SK-N-SH (cell line): ENCODE data around the gene BRCA1. TPM values are rescaled to one million over a fixed set of nuclear protein-coding genes. Genes with fewer than 3 reads are reported as not detected.

Experiments
- CTCF ChIA-PET: fragments of 300-600, 350-600 bp; formaldehyde crosslinking; extraction: SDS; loops from one replicate; lab custom pipeline; 2021; lab: Yijun Ruan, JAX
- POLR2A ChIA-PET: fragments of 350-600 bp; sonication (Branson Sonifier 250); formaldehyde crosslinking; extraction: SDS; loops from one replicate; lab custom pipeline; 2020; ENCODE audit warnings: antibody characterized with exemption, inconsistent platforms; lab: Yijun Ruan, JAX
- DNase-seq: peaks from one replicate; pipeline ENCODE4 v3.0.0; 2012
- H2AFZ ChIP-seq: fragments of 200-600 bp; sonication (generic); 2 replicates; pipeline ENCODE4 v1.8.1; 2016; ENCODE audit warnings: antibody characterized with exemption, mild to moderate bottlenecking, low read depth
- H3F3A ChIP-seq: fragments of 200-600 bp; sonication (generic); replicated peaks from 2 replicates; pipeline ENCODE3; 2016; ENCODE audit warnings: antibody characterized with exemption, mild to moderate bottlenecking; ENCODE audit not compliant: insufficient read depth
- H3K27ac ChIP-seq, 2 experiments: fragments of 200-500 bp in 1 of 2; fragments of 200-600 bp in 1 of 2; sonication (Bioruptor generic) in 1 of 2; sonication (generic), shearing (Covaris generic) in 1 of 2; 2 replicates each; pipeline versions ENCODE4 v1.5.1 to v1.6.1; 2014 to 2016; ENCODE audit warnings: low read depth in 2 of 2, inconsistent platforms in 1 of 2, low read length in 1 of 2, mild to moderate bottlenecking in 1 of 2, mixed read lengths in 1 of 2
- H3K27me3 ChIP-seq: fragments of 200-600 bp; sonication (generic), shearing (Covaris generic); 2 replicates; pipeline ENCODE4 v1.6.1; 2016; ENCODE audit warnings: mixed run types; ENCODE audit not compliant: insufficient read depth
- H3K36me3 ChIP-seq, 2 experiments: fragments of 200-500 bp in 1 of 2; fragments of 200-600 bp in 1 of 2; sonication (Bioruptor generic) in 1 of 2; sonication (generic) in 1 of 2; replicated peaks in 1 of 2; 2 replicates each; pipeline versions ENCODE3 to v1.5.1; 2014 to 2016; ENCODE audit warnings: low read length in 1 of 2, mild to moderate bottlenecking in 1 of 2; ENCODE audit not compliant: insufficient read depth in 2 of 2, control insufficient read depth in 1 of 2
- H3K4me1 ChIP-seq, 2 experiments: fragments of 200-500 bp in 1 of 2; fragments of 200-600 bp in 1 of 2; sonication (Bioruptor generic) in 1 of 2; sonication (generic), shearing (Covaris generic) in 1 of 2; 2 replicates each; pipeline versions ENCODE4 v1.5.1 to v1.6.1; 2014 to 2016; ENCODE audit warnings: low read depth in 1 of 2, low read length in 1 of 2, mixed run types in 1 of 2; ENCODE audit not compliant: insufficient read depth in 2 of 2, control insufficient read depth in 1 of 2
- H3K4me2 ChIP-seq: fragments of 200-600 bp; sonication (generic), shearing (Covaris generic); 2 replicates; pipeline ENCODE4 v1.6.1; 2017; ENCODE audit warnings: mixed run types
- H3K4me3 ChIP-seq, 2 experiments: fragments of 200-500 bp in 1 of 2; fragments of 200-600 bp in 1 of 2; sonication (Bioruptor generic) in 1 of 2; sonication (generic), shearing (Covaris generic) in 1 of 2; 2 replicates each; pipeline versions ENCODE4 v1.5.1 to v1.8.1; 2014 to 2016; ENCODE audit warnings: low read depth in 2 of 2, inconsistent platforms in 1 of 2, low read length in 1 of 2, mild to moderate bottlenecking in 1 of 2, mixed read lengths in 1 of 2, moderate library complexity in 1 of 2
- H3K79me2 ChIP-seq: fragments of 200-600 bp; sonication (generic); 2 replicates; pipeline ENCODE4 v1.8.1; 2017; ENCODE audit warnings: mild to moderate bottlenecking; ENCODE audit not compliant: insufficient read depth
- H3K9ac ChIP-seq: fragments of 200-600 bp; sonication (generic); 2 replicates; pipeline ENCODE4 v1.6.1; 2017; ENCODE audit warnings: mixed run types
- H3K9me2 ChIP-seq: fragments of 200-600 bp; sonication (generic); 2 replicates; pipeline ENCODE4 v1.6.1; 2017; ENCODE audit warnings: mixed run types
- H3K9me3 ChIP-seq: fragments of 200-600 bp; sonication (generic); 2 replicates; pipeline ENCODE4 v1.6.1; 2017; ENCODE audit warnings: mixed run types, mild to moderate bottlenecking, moderate library complexity
- H4K20me1 ChIP-seq: fragments of 200-600 bp; sonication (generic); 2 replicates; pipeline ENCODE4 v1.6.1; 2017; ENCODE audit warnings: mild to moderate bottlenecking, mixed run types; ENCODE audit not compliant: insufficient read depth
- CHD2 ChIP-seq: fragments of 150-350 bp; IDR thresholded peaks from 2 replicates; pipeline ENCODE4 v1.6.1; 2018; ENCODE audit warnings: low read length; ENCODE audit not compliant: partially characterized antibody
- ELF1 ChIP-seq: IDR thresholded peaks from 2 replicates; pipeline ENCODE4 v1.4.0; 2012
- EZH2phosphoT487 ChIP-seq: fragments of 200-600 bp; sonication (generic); IDR thresholded peaks from 2 replicates; pipeline ENCODE4 v1.6.1; 2017; ENCODE audit warnings: low read depth, mixed run types, mild to moderate bottlenecking, antibody characterized with exemption, moderate library complexity, borderline replicate concordance
- GABPA ChIP-seq: IDR thresholded peaks from 2 replicates; pipeline ENCODE4 v1.4.0; 2012; ENCODE audit warnings: low read depth, mild to moderate bottlenecking
- GATA2 ChIP-seq: sonication (generic); formaldehyde crosslinking; IDR thresholded peaks from 2 replicates; pipeline ENCODE4 v1.5.0; 2020; ENCODE audit warnings: mild to moderate bottlenecking, missing genetic modification reagents
- JUND ChIP-seq: IDR thresholded peaks from 2 replicates; pipeline ENCODE4 v1.4.0; 2012
- MEF2A ChIP-seq: IDR thresholded peaks from 2 replicates; pipeline ENCODE4 v1.4.0; 2012; ENCODE audit warnings: low read depth, borderline replicate concordance
- MXI1 ChIP-seq: IDR thresholded peaks from 2 replicates; pipeline ENCODE4 v1.6.1; 2012; ENCODE audit warnings: mild to moderate bottlenecking, low read depth, low read length, improper control_type of control experiment
- NFIC ChIP-seq: IDR thresholded peaks from 2 replicates; pipeline ENCODE4 v1.4.0; 2012; ENCODE audit warnings: borderline replicate concordance
- NRF1 ChIP-seq: IDR thresholded peaks from 2 replicates; pipeline ENCODE4 v1.6.1; 2012; ENCODE audit warnings: low read depth, mild to moderate bottlenecking, low read length
- POLR2AphosphoS5 ChIP-seq: IDR thresholded peaks from 2 replicates; pipeline ENCODE4 v1.6.1; 2012; ENCODE audit warnings: low read depth, low read length
- RAD21 ChIP-seq: IDR thresholded peaks from 2 replicates; pipeline ENCODE4 v1.6.1; 2012; ENCODE audit warnings: mild to moderate bottlenecking, low read length
- RXRA ChIP-seq: IDR thresholded peaks from 2 replicates; pipeline ENCODE4 v1.4.0; 2012; ENCODE audit warnings: low read depth, mild to moderate bottlenecking, borderline replicate concordance
- SIN3A ChIP-seq: IDR thresholded peaks from 2 replicates; pipeline ENCODE4 v1.6.1; 2012; ENCODE audit warnings: low read depth, mild to moderate bottlenecking, low read length, moderate library complexity, borderline replicate concordance
- TCF12 ChIP-seq: IDR thresholded peaks from 2 replicates; pipeline ENCODE4 v1.4.0; 2012
- YY1 ChIP-seq: IDR thresholded peaks from 2 replicates; pipeline ENCODE4 v1.4.0; 2012; ENCODE audit warnings: low read depth, mild to moderate bottlenecking
- WGBS: methylation state at CpG from one replicate; pipeline ENCODE4 v1.1.6; 2017; ENCODE audit warnings: low lambda C conversion rate; 5-methylcytosine and 5-hydroxymethylcytosine counted together
- polyA plus RNA-seq, 3 experiments: library from polyadenylated mRNA; depleted of rRNA; stranded (reverse); fragments of >200 nt; gene quantifications; 2 replicates each; pipeline ENCODE4 v1.2.3, GENCODE V29; 2012
- TF ChIP-seq, protein P1 (sequence below): IDR thresholded peaks from 2 replicates; pipeline ENCODE4 v1.4.0; 2012; ENCODE audit warnings: low read depth, borderline replicate concordance
- TF ChIP-seq, protein P2 (sequence below): fragments of 150-350 bp; IDR thresholded peaks from 2 replicates; pipeline ENCODE4 v1.6.1; 2017; ENCODE audit warnings: antibody characterized with exemption, low read length, low read depth, borderline replicate concordance
- TF ChIP-seq, protein P3 (sequence below): IDR thresholded peaks from 2 replicates; pipeline ENCODE4 v1.4.0; 2012; ENCODE audit warnings: low read depth
- TF ChIP-seq, protein P4 (sequence below): IDR thresholded peaks from 2 replicates; pipeline ENCODE4 v1.6.1; 2012; ENCODE audit warnings: mild to moderate bottlenecking, low read depth, low read length, moderate library complexity
- TF ChIP-seq, protein P5 (sequence below): fragments of 150-350 bp; IDR thresholded peaks from 2 replicates; pipeline ENCODE4 v1.6.1; 2016; ENCODE audit warnings: mild to moderate bottlenecking, low read depth, low read length

BRCA1 gene
- polyA plus RNA-seq, 1 of the 3 experiments (the other 2 are of a cell fraction), result 11.2 TPM

DNA sequence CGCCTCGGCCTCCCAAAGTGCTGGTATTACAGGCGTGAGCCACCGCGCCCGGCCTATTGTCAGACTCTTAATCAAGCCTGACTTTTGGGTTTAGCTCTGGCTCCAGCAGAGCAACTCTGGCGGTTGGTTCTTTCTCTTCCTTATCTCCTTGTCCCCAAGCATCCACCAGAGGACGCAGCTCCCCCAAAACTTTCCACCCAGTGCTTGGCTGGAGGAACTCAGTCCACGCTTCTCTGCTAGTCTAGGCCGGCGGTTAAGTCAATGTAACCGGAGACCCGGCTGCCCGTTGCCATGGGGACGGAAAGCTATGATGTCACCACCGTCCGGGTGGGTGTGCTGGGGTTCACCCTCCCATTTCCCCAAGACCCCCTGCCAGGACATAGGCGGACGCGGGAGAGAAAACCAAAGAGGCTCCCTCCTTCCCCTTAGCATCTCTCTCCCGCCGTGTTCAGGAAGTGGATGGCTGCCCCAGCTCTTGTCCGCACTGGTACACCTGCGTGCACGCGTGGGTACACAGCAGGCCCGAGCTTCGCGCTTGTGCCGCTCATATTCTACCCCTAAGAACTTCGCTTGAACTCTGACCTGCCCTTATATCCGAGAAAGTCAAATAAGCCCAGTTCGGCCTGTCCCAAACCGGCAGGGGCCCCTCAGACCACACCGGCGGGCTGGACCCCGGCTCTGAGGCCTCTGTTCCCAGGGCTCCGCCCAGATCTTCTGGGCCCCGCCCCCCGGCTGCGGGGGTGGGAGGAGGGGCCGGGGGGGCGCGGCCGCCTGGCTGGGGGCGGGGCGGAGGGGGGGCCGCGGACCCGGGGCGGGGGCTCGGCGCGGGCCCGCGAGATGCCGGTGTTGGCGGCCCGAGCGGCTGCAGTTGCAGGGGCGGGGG is 100.5 kb downstream of the BRCA1 start, which contains the start of gene RND2 (continued):
- TF ChIP-seq, protein P1, sequence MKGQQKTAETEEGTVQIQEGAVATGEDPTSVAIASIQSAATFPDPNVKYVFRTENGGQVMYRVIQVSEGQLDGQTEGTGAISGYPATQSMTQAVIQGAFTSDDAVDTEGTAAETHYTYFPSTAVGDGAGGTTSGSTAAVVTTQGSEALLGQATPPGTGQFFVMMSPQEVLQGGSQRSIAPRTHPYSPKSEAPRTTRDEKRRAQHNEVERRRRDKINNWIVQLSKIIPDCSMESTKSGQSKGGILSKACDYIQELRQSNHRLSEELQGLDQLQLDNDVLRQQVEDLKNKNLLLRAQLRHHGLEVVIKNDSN, result no peak
- TF ChIP-seq MEF2A (no peak), MXI1 (peak; percentile 97), RAD21 (peak; percentile 85), GABPA (no peak), GATA2 (CRISPR knock-in tag) (peak; percentile 15; the same call in 1 of the 2 replicates), TCF12 (no peak), ELF1 (0 out of 2 replicates have a peak, but pooled peaks have one; percentile 28), RXRA (no peak; the same call in 1 of the 2 replicates), YY1 (no peak), POLR2AphosphoS5 (peak; percentile 3; the same call in 1 of the 2 replicates), NRF1 (no peak), JUND (0 out of 2 replicates have a peak, but pooled peaks have one; percentile 3), SIN3A (peak; percentile 76; the same call in 1 of the 2 replicates)
- TF ChIP-seq, protein P2, sequence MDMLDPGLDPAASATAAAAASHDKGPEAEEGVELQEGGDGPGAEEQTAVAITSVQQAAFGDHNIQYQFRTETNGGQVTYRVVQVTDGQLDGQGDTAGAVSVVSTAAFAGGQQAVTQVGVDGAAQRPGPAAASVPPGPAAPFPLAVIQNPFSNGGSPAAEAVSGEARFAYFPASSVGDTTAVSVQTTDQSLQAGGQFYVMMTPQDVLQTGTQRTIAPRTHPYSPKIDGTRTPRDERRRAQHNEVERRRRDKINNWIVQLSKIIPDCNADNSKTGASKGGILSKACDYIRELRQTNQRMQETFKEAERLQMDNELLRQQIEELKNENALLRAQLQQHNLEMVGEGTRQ, result no peak
- TF ChIP-seq, protein P3, sequence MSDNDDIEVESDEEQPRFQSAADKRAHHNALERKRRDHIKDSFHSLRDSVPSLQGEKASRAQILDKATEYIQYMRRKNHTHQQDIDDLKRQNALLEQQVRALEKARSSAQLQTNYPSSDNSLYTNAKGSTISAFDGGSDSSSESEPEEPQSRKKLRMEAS, result peak; percentile 56
- TF ChIP-seq, all 33 proteins: peak for 13

DNA sequence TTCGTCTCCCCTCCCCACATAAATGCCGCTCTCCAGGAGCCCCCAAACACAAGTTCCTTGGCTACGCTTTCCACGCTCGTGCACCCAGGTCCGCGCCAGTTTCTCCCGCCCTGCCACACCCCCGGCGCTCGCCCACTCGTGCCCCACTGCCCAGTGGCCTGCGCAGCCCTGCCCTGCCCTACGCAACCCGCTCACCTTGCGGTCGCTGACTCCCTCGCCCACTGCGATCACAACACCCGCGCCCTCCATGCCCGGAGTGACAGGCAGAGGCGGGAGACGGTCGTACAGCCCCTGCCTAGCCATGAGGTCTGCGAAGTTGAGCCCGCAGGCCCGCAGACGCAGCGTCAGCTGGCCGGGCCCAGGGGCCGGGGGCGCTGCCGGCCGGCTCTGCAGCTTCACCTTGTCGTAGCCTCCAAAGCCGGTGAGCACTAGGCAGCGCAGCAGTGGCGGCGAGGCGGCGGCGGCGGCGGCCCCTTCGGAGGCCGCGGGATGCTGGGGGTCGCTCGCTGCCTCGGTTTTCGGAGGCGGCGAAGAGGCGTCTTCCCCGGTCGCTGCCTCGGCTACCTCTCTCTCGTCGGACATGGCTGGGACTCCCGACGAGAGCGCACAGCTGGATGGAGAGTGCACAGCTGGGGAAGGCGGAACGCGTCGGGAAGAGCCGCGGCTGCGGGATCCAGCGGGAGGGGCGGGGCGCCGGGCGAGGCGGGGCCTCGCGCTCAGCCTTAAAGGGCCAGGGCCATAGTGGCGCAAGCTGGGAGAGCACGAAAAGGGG is 103.2 kb downstream of the BRCA1 start, which contains the start of gene VAT1:
Gene VAT1, minus strand, starts transcription at position 645 of the 772 bp plus-strand sequence. Its CDS starts 63 bp downstream, at position 582.
- WGBS, result under 1% methylated on average over 52 of the region's 80 CpGs
- CTCF ChIA-PET, result interaction anchor here (1.0 to 3.1 kb wide), 2 partner anchors 24 to 462 kb away, joined by 3 to 11 read pairs; partner anchors contain the start of genes DHX8 and RPL27
- H3K9ac ChIP-seq, result peak within 1 kb of the TSS; percentile 82
- TF ChIP-seq CHD2, result peak; percentile 15
- TF ChIP-seq EZH2phosphoT487, result no peak
- TF ChIP-seq, protein P3, result peak; percentile 54
- TF ChIP-seq, protein P4, sequence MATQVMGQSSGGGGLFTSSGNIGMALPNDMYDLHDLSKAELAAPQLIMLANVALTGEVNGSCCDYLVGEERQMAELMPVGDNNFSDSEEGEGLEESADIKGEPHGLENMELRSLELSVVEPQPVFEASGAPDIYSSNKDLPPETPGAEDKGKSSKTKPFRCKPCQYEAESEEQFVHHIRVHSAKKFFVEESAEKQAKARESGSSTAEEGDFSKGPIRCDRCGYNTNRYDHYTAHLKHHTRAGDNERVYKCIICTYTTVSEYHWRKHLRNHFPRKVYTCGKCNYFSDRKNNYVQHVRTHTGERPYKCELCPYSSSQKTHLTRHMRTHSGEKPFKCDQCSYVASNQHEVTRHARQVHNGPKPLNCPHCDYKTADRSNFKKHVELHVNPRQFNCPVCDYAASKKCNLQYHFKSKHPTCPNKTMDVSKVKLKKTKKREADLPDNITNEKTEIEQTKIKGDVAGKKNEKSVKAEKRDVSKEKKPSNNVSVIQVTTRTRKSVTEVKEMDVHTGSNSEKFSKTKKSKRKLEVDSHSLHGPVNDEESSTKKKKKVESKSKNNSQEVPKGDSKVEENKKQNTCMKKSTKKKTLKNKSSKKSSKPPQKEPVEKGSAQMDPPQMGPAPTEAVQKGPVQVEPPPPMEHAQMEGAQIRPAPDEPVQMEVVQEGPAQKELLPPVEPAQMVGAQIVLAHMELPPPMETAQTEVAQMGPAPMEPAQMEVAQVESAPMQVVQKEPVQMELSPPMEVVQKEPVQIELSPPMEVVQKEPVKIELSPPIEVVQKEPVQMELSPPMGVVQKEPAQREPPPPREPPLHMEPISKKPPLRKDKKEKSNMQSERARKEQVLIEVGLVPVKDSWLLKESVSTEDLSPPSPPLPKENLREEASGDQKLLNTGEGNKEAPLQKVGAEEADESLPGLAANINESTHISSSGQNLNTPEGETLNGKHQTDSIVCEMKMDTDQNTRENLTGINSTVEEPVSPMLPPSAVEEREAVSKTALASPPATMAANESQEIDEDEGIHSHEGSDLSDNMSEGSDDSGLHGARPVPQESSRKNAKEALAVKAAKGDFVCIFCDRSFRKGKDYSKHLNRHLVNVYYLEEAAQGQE, result no peak
- no peak for TF ChIP-seq RAD21
- no peak for TF ChIP-seq NFIC
- TF ChIP-seq, protein P5, sequence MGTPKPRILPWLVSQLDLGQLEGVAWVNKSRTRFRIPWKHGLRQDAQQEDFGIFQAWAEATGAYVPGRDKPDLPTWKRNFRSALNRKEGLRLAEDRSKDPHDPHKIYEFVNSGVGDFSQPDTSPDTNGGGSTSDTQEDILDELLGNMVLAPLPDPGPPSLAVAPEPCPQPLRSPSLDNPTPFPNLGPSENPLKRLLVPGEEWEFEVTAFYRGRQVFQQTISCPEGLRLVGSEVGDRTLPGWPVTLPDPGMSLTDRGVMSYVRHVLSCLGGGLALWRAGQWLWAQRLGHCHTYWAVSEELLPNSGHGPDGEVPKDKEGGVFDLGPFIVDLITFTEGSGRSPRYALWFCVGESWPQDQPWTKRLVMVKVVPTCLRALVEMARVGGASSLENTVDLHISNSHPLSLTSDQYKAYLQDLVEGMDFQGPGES, result no peak

More for the DNA sequence above, 103.2 kb downstream of the BRCA1 start, which contains the start of gene VAT1:
- DNase-seq, result peak; percentile 89
- H3K27me3 ChIP-seq, result no peaks in the 10 kb centered on the region
- peak within 1 kb of the TSS; percentile 68 to 80; a peak in 3 of 4 replicates for H3K27ac ChIP-seq
- peaks cover 6% of the 10 kb centered on the region for H3F3A ChIP-seq
- H3K4me3 ChIP-seq, result peak within 1 kb of the TSS; percentile 96 to 99
- H3K9me2 ChIP-seq, result no peaks in the 10 kb centered on the region
- H3K36me3 ChIP-seq, result peaks cover 11 to 12% of the 10 kb centered on the region in 2 experiments
- H3K79me2 ChIP-seq, result peaks cover 31% of the 10 kb centered on the region
- peaks cover 0 to 31% of the 10 kb centered on the region in 2 experiments; a peak in 2 of 4 replicates for H3K4me1 ChIP-seq
- H2AFZ ChIP-seq, result peak within 1 kb of the TSS; percentile 94
- 0 out of 2 replicates have a peak, but pooled peaks cover 6% of the 10 kb centered on the region for H4K20me1 ChIP-seq
- H3K4me2 ChIP-seq, result peak within 1 kb of the TSS; percentile 98
- POLR2A ChIA-PET, result interaction anchor here (1.1 to 2.5 kb wide), 3 partner anchors 24 to 339 kb away, joined by 6 to 15 read pairs (median 7); partner anchors contain the start of gene RPL27
- no peaks in the 10 kb centered on the region for H3K9me3 ChIP-seq
